ENCODE measurements around the gene WNT5A.

WNT5A gene

DNA sequence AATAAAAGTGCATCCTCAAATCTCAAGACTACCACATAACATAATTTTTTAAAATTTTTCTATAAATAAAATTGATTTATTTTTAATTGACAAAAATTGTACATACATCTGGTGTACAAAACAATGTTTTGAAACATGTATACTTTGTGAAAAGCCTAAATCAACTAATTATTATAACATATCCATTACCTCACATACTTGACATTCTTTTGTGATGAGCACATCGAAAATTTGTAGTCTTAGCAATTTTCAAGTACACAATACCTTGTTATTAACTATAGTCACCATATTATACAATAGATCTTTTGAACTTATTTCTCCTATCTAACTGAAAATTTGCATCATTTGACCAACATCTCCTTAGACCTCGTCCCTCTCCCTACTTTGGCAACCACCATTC is 7.9 kb upstream of the WNT5A start:
- ChIA-PET POLR2A (no interaction called here), CTCF (no interaction called here)
- DNase-seq = no peak
- Histone ChIP-seq H3K9me3 (ENCODE audit: control extremely low read depth in 1 of 5, control insufficient read depth in 4 of 5, insufficient read depth in 2 of 5, low read depth in 1 of 5, low read length in 4 of 5) (no peaks in the 10 kb centered on the region), H3K27me3 (replicated peaks in 2 of 5; ENCODE audit: control insufficient read depth in 4 of 5, insufficient read depth in 5 of 5, low read length in 4 of 5) (peaks cover 3 to 46% (median 28%) of the 10 kb centered on the region in 5 experiments), H3K27ac (ENCODE audit: insufficient read depth in 1 of 2, low read depth in 1 of 2, low read length in 2 of 2, poor library complexity in 1 of 2, severe bottlenecking in 2 of 2) (no peak overlapping the region), H3K36me3 (ENCODE audit: control insufficient read depth in 4 of 4, insufficient read depth in 4 of 4, low read length in 3 of 4) (no peaks in the 10 kb centered on the region), H3K4me1 (ENCODE audit: control extremely low read depth in 1 of 4, control insufficient read depth in 4 of 4, insufficient read depth in 4 of 4, low read length in 3 of 4) (peaks cover 0 to 2% (median 0%) of the 10 kb centered on the region in 4 experiments), H3K4me3 (ENCODE audit: control insufficient read depth in 1 of 7, extremely low read depth in 1 of 7, insufficient read depth in 4 of 7, low read depth in 2 of 7, low read length in 6 of 7) (no peak overlapping the region)
- 100% methylated on average over 1 of the region's 2 CpGs for WGBS (ENCODE audit: insufficient coverage)

DNA sequence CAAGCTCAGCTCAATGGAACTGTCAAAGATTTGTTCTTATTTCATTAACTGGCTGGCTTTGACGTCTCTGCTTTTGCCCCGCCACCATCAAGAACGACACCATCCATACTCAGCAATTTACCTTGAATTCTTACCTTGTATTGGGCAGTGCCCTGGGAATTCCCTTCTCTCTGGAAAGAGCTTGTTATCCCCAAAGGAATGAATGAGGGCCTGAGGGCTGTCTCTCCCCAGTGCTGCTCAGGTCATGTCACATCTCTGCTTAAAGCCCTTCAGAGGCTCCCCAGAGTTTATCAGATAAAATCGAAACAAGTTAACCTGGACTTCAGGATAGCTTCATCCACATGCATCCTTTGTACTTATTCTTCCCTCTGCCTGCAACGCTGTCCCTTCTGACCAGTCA is 5.9 kb upstream of the WNT5A start:
- POLR2A ChIA-PET = no interaction called here
- CTCF ChIA-PET = interaction anchor here (0.7 to 1.4 kb wide), 2 partner anchors 21 to 758 kb away, joined by 3 to 4 read pairs; no protein-coding TSS in a partner anchor
- Histone ChIP-seq H3K4me3 (ENCODE audit: control insufficient read depth in 1 of 7, extremely low read depth in 1 of 7, insufficient read depth in 4 of 7, low read depth in 2 of 7, low read length in 6 of 7) (no peak overlapping the region), H3K27ac (ENCODE audit: insufficient read depth in 1 of 2, low read depth in 1 of 2, low read length in 2 of 2, poor library complexity in 1 of 2, severe bottlenecking in 2 of 2) (no peak overlapping the region), H3K27me3 (replicated peaks in 2 of 5; ENCODE audit: control insufficient read depth in 4 of 5, insufficient read depth in 5 of 5, low read length in 4 of 5) (peaks cover 3 to 62% (median 37%) of the 10 kb centered on the region in 5 experiments), H3K36me3 (ENCODE audit: control insufficient read depth in 4 of 4, insufficient read depth in 4 of 4, low read length in 3 of 4) (no peaks in the 10 kb centered on the region), H3K9me3 (ENCODE audit: control extremely low read depth in 1 of 5, control insufficient read depth in 4 of 5, insufficient read depth in 2 of 5, low read depth in 1 of 5, low read length in 4 of 5) (no peaks in the 10 kb centered on the region), H3K4me1 (ENCODE audit: control extremely low read depth in 1 of 4, control insufficient read depth in 4 of 4, insufficient read depth in 4 of 4, low read length in 3 of 4) (peaks cover 0 to 17% (median 7%) of the 10 kb centered on the region in 4 experiments)
- DNase-seq = no peak
- 90% methylated on average over 5 of the region's 5 CpGs for WGBS (ENCODE audit: insufficient coverage)

DNA sequence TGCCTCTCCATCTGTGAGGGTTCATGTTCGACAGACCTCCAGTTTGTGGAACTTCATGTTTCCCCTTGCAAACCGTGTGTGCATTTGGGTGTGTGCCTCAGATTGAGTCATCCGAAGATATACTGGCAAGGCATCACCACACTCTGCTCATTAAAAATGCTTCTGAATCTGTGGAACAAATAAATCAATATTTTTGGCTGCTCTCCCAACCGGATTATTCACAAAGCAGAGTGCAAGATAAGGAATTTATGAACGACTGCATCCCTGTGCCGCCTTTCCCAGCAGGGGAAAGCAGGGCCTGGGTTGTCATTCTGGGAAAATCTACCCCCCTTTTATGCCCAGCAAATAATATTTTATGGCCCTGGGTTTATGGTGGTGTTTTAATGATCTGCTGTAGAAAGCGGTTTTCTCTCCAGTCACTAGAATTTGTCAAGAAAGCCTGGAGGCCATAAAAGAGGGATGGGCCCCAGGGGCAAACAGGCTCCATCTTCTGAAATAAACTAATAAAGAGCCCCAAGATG is 4.2 kb upstream of the WNT5A start:
- WGBS (ENCODE audit: insufficient coverage) = 81% methylated on average over 6 of the region's 7 CpGs
- Histone ChIP-seq H3K27me3 (replicated peaks in 2 of 5; ENCODE audit: control insufficient read depth in 4 of 5, insufficient read depth in 5 of 5, low read length in 4 of 5) (peaks cover 3 to 76% (median 39%) of the 10 kb centered on the region in 5 experiments), H3K36me3 (ENCODE audit: control insufficient read depth in 4 of 4, insufficient read depth in 4 of 4, low read length in 3 of 4) (no peaks in the 10 kb centered on the region), H3K4me1 (ENCODE audit: control extremely low read depth in 1 of 4, control insufficient read depth in 4 of 4, insufficient read depth in 4 of 4, low read length in 3 of 4) (peaks cover 0 to 33% (median 19%) of the 10 kb centered on the region in 4 experiments), H3K27ac (ENCODE audit: insufficient read depth in 1 of 2, low read depth in 1 of 2, low read length in 2 of 2, poor library complexity in 1 of 2, severe bottlenecking in 2 of 2) (no peak overlapping the region), H3K4me3 (ENCODE audit: control insufficient read depth in 1 of 7, extremely low read depth in 1 of 7, insufficient read depth in 4 of 7, low read depth in 2 of 7, low read length in 6 of 7) (no peak overlapping the region), H3K9me3 (ENCODE audit: control extremely low read depth in 1 of 5, control insufficient read depth in 4 of 5, insufficient read depth in 2 of 5, low read depth in 1 of 5, low read length in 4 of 5) (no peaks in the 10 kb centered on the region)
- ChIA-PET CTCF (no interaction called here), POLR2A (no interaction called here)
- no peak for DNase-seq

DNA sequence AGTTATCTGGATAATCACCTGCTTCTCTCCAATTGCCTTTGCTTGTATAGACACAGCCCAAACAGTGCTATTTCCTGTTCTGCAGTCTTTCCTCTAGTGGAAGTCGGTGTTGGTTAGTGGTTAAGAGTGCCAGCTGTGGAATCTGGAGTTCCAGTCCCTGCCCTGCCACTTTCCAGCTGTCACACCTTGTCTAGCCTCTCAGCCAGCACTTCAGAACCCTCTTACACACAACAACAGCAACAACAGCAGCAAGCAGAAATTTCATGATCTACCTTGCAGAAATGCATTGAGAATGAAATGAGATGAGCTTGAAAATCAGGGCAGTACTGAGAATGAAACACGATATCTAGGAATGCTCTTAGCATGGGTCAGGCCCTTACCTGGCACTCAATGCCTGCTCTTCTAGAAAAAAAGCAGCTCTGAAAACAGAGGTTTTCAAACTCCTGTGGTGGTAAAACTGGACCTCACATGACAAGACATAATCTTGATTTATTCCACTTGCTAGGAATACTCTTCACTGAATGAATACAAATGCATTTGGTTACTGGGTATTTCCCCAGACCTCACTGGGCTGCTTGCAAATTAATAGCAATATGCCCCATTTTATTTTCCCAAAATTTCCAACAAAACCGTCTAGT is 3.3 kb upstream of the WNT5A start:
- Histone ChIP-seq H3K27me3 (replicated peaks in 2 of 5; ENCODE audit: control insufficient read depth in 4 of 5, insufficient read depth in 5 of 5, low read length in 4 of 5) (peaks cover 3 to 86% (median 44%) of the 10 kb centered on the region in 5 experiments), H3K27ac (ENCODE audit: insufficient read depth in 1 of 2, low read depth in 1 of 2, low read length in 2 of 2, poor library complexity in 1 of 2, severe bottlenecking in 2 of 2) (no peak overlapping the region), H3K4me3 (ENCODE audit: control insufficient read depth in 1 of 7, extremely low read depth in 1 of 7, insufficient read depth in 4 of 7, low read depth in 2 of 7, low read length in 6 of 7) (no peak overlapping the region), H3K9me3 (ENCODE audit: control extremely low read depth in 1 of 5, control insufficient read depth in 4 of 5, insufficient read depth in 2 of 5, low read depth in 1 of 5, low read length in 4 of 5) (no peaks in the 10 kb centered on the region), H3K36me3 (ENCODE audit: control insufficient read depth in 4 of 4, insufficient read depth in 4 of 4, low read length in 3 of 4) (no peaks in the 10 kb centered on the region), H3K4me1 (ENCODE audit: control extremely low read depth in 1 of 4, control insufficient read depth in 4 of 4, insufficient read depth in 4 of 4, low read length in 3 of 4) (peaks cover 0 to 41% (median 24%) of the 10 kb centered on the region in 4 experiments)
- 35% methylated on average over 2 of the region's 3 CpGs for WGBS (ENCODE audit: insufficient coverage)
- peak in 1 of 3 donors; percentile 7 for DNase-seq
- POLR2A ChIA-PET = no interaction called here
- CTCF ChIA-PET = interaction anchor here (0.7 to 1.1 kb wide), 2 partner anchors 10 to 53 kb away, joined by 3 read pairs; no protein-coding TSS in a partner anchor

DNA sequence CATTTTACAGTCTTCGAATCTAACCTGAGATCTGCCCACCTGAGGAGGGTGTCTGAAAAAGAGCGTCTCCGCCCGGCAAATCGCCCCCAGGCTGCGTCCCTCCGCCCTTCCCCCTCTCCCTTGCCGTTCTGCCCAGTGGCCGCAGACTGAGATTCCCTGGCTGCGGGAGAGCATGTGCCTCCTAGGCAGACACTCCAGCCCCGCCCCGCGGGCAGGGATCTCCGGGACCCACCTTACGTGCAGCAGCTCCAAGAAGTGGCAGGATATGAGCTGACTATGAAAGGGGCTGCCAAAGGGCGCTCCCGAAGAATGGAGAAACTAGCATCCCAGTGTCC is 2.7 kb upstream of the WNT5A start:
- WGBS (ENCODE audit: insufficient coverage) = 3% methylated on average over 16 of the region's 17 CpGs
- CTCF ChIA-PET = interaction anchor here (1.1 kb wide), 1 partner anchor 53 kb away, joined by 3 read pairs; no protein-coding TSS in a partner anchor
- peaks cover 0 to 45% (median 25%) of the 10 kb centered on the region in 4 experiments for H3K4me1 ChIP-seq (ENCODE audit: control extremely low read depth in 1 of 4, control insufficient read depth in 4 of 4, insufficient read depth in 4 of 4, low read length in 3 of 4)
- POLR2A ChIA-PET = no interaction called here
- no peak overlapping the region for H3K4me3 ChIP-seq (ENCODE audit: control insufficient read depth in 1 of 7, extremely low read depth in 1 of 7, insufficient read depth in 4 of 7, low read depth in 2 of 7, low read length in 6 of 7)
- H3K27ac ChIP-seq (ENCODE audit: insufficient read depth in 1 of 2, low read depth in 1 of 2, low read length in 2 of 2, poor library complexity in 1 of 2, severe bottlenecking in 2 of 2) = no peak overlapping the region
- H3K36me3 ChIP-seq (ENCODE audit: control insufficient read depth in 4 of 4, insufficient read depth in 4 of 4, low read length in 3 of 4) = no peaks in the 10 kb centered on the region
- no peak for DNase-seq
- no peaks in the 10 kb centered on the region for H3K9me3 ChIP-seq (ENCODE audit: control extremely low read depth in 1 of 5, control insufficient read depth in 4 of 5, insufficient read depth in 2 of 5, low read depth in 1 of 5, low read length in 4 of 5)
- peaks cover 3 to 91% (median 48%) of the 10 kb centered on the region in 5 experiments for H3K27me3 ChIP-seq (replicated peaks in 2 of 5; ENCODE audit: control insufficient read depth in 4 of 5, insufficient read depth in 5 of 5, low read length in 4 of 5)

DNA sequence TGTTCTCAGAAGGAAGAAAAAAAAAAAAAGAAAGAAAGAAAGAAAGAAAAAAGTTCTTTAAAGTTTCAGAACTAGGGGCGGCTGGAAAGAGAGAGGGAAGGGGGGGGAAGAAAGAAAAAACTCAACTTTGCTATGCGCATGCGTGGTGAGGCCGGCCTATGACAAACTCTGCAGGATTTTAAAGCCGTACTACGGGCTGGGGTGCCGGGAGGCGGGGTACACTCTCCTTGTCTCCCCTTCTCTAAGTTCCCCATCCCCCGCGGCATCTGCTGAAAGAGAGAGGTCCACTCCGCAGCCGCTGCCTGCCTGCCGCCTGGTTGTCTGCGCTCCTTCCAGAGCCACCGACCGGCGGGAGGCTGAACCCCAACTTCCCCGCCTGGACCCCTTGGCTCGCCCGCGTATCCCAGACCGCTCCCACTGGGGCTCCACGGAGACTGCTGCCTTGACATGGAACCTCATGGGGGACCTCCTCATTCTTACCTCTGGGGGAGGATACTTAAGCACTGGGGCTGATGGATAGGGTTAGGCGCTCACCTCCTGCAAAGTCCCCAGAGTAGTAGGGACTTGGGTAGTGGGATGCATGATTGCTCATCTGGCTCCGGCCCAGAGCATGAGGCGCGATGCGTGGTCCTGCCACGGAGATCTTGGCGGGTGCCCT is 1.4 kb upstream of the WNT5A start:
- H3K27ac ChIP-seq (ENCODE audit: insufficient read depth in 1 of 2, low read depth in 1 of 2, low read length in 2 of 2, poor library complexity in 1 of 2, severe bottlenecking in 2 of 2) = no peak overlapping the region
- CTCF ChIA-PET = no interaction called here
- POLR2A ChIA-PET = no interaction called here
- H3K4me1 ChIP-seq (ENCODE audit: control extremely low read depth in 1 of 4, control insufficient read depth in 4 of 4, insufficient read depth in 4 of 4, low read length in 3 of 4) = peaks cover 0 to 46% (median 26%) of the 10 kb centered on the region in 4 experiments
- peak; percentile 62 to 80 (median 79) for DNase-seq
- WGBS (ENCODE audit: insufficient coverage) = 1% methylated on average over 28 of the region's 30 CpGs
- H3K4me3 ChIP-seq (ENCODE audit: control insufficient read depth in 1 of 7, extremely low read depth in 1 of 7, insufficient read depth in 4 of 7, low read depth in 2 of 7, low read length in 6 of 7) = peak overlapping the region; percentile 18 to 82 (median 62)
- H3K36me3 ChIP-seq (ENCODE audit: control insufficient read depth in 4 of 4, insufficient read depth in 4 of 4, low read length in 3 of 4) = no peaks in the 10 kb centered on the region
- H3K27me3 ChIP-seq (replicated peaks in 2 of 5; ENCODE audit: control insufficient read depth in 4 of 5, insufficient read depth in 5 of 5, low read length in 4 of 5) = peaks cover 3 to 99% (median 59%) of the 10 kb centered on the region in 5 experiments
- H3K9me3 ChIP-seq (ENCODE audit: control extremely low read depth in 1 of 5, control insufficient read depth in 4 of 5, insufficient read depth in 2 of 5, low read depth in 1 of 5, low read length in 4 of 5) = no peaks in the 10 kb centered on the region
